Retinal pigment epithelial cell (primary cell): ENCODE results near the gene BIN1.

Experiments used
- DNase-seq: peaks from one replicate; pipeline ENCODE4 v3.0.0-alpha.2; 2010; ENCODE audit warnings: low read depth
- H3K4me3 ChIP-seq: 2 replicates; pipeline ENCODE4 v1.5.1; 2011; ENCODE audit warnings: mild to moderate bottlenecking, low read length, control low read depth, moderate library complexity
- TF ChIP-seq, protein P1 (sequence below): conservative IDR thresholded peaks from 2 replicates; pipeline ENCODE4 v1.5.1; 2011; ENCODE audit warnings: low read depth, low read length, control low read depth, inconsistent platforms

The BIN1 gene

GRCh38 chr2:127027715-127028114 lies 79.2 kb downstream of the BIN1 start:
- TF ChIP-seq, protein P1, sequence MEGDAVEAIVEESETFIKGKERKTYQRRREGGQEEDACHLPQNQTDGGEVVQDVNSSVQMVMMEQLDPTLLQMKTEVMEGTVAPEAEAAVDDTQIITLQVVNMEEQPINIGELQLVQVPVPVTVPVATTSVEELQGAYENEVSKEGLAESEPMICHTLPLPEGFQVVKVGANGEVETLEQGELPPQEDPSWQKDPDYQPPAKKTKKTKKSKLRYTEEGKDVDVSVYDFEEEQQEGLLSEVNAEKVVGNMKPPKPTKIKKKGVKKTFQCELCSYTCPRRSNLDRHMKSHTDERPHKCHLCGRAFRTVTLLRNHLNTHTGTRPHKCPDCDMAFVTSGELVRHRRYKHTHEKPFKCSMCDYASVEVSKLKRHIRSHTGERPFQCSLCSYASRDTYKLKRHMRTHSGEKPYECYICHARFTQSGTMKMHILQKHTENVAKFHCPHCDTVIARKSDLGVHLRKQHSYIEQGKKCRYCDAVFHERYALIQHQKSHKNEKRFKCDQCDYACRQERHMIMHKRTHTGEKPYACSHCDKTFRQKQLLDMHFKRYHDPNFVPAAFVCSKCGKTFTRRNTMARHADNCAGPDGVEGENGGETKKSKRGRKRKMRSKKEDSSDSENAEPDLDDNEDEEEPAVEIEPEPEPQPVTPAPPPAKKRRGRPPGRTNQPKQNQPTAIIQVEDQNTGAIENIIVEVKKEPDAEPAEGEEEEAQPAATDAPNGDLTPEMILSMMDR, result peak; percentile 34
- DNase-seq, result no peak
- H3K4me3 ChIP-seq, result no peak overlapping the region

- TF ChIP-seq, protein P1, result peak; percentile 42
- DNase-seq, result no peak
- H3K4me3 ChIP-seq, result peak overlapping the region; percentile 64
These were observed 81.4 kb downstream of the BIN1 start for GRCh38 chr2:127025359-127026166.

DNA sequence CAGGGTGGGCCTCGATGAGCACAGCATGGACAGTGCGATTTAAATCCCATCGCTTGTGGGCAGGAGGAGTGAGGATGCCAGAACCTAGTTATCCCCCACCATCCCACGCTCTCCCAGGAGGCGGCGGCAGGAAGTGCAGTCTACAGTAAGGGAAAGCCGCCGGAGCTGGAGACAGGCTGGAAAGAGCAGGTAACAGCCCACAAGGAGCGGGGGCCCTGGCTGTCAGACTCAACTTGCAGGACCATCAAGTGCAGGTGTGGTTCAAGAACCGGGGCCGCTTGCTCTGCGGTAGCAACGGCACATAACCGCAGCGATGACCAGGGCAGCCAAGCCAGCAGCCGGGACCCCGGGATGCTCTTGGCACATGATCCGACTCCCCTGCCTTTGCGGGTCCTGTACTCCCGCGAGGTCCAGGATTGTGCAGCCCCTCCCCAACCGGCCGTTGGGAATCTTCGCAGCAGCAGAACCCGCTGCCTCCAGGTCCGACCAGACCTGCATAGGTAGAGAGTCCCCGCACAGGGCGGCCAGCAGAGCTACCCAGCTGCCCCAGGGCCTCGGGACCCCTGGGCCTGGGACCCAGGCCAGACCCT lies 82.1 kb downstream of the BIN1 start:
- TF ChIP-seq, protein P1, result peak; percentile 53
- peak overlapping the region; percentile 64 for H3K4me3 ChIP-seq
- no peak for DNase-seq

DNA sequence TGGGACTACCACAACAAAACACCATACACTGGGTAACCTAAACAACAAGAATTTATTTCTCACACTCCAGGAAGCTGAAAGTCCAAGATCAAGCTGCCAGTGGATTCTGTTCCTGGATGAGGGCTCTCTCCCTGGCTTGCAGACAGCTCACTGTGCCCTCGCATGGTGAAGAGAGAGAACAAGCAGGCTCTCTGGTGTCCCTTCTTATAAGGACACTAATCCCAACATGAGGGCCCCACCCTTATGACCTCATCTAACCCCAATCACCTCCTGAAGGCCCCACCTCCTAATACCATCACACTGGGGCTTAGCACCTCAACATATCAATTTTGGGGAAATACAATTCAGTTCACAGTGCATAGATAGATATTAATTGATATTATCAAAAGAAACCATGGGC lies 83.5 kb downstream of the BIN1 start:
- DNase-seq, result no peak
- TF ChIP-seq, protein P1, result no peak
- no peak overlapping the region for H3K4me3 ChIP-seq

DNA sequence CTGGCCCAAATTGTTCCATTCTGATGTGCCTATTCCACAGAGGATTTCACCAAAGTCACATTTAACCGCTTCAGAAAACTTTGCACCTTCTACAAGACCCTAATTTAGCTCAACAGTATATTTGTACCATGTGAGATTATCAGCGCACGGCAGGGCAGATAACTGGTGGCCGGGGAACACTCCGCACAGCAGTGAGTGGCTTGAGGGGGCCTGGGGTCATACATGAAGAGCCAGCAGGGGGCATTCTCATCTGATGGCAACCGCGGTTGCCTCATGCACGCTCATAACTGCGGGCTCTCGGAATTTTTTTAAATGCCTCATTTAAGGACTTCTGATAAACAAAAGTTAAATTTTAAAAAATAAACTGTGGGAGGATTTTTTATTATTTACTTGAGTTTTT lies 84.1 kb downstream of the BIN1 start:
- no peak overlapping the region for H3K4me3 ChIP-seq
- DNase-seq, result no peak
- TF ChIP-seq, protein P1, result no peak

DNA sequence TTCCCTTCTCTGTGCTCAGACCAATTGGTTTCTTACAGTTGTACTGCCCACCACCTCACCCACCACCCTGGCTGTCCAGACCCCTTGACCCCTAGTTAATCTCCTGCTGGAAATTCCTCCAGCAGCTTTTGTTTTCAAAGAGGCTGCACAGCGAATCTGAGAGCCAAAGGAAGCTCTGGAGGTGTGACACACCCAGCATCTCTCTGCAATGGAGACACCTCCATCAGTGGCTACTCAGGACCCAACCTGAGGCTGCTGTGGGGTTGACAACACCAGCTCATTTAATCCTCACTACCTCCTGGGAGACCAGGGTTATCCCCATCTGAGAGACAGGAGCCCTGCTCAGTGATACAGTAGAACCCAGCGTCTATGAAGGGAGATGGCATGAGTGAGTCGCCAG lies 86.4 kb downstream of the BIN1 start:
- no peak overlapping the region for H3K4me3 ChIP-seq
- DNase-seq, result no peak
- TF ChIP-seq, protein P1, result no peak

DNA sequence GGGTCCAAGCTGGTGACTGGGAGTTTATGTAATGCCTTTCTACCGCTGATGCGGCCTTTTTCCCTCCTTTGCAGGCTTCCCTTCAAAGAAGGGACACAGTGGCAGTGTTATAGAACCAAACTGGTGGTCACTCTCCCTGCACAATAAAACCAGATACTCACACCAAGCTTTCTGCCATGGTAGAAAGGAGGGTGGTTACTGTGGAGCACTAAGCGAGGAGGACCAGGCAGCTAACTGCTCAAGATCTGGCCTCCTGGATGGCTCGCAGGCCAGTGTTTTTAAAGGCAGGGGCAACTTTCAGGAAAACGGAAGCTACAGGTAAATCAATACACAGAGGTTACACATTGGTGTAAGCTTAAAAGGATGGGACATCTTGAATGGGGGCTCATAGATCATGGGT lies 89.4 kb downstream of the BIN1 start:
- no peak overlapping the region for H3K4me3 ChIP-seq
- no peak for DNase-seq
- TF ChIP-seq, protein P1, result no peak
